NCI-H748 (cell line): ENCODE measurements around the gene FGGY.
"Not testable (repeated sequence)": the region's sequence is repeated elsewhere in the genome, so short reads cannot be mapped to it uniquely, and the experiment has no call there.

Experiments used
- DNase-seq: peaks from one replicate; lab custom pipeline; 2025; ENCODE audit not compliant: unreplicated experiment; lab: John Stamatoyannopoulos, UW

Gene FGGY

DNA sequence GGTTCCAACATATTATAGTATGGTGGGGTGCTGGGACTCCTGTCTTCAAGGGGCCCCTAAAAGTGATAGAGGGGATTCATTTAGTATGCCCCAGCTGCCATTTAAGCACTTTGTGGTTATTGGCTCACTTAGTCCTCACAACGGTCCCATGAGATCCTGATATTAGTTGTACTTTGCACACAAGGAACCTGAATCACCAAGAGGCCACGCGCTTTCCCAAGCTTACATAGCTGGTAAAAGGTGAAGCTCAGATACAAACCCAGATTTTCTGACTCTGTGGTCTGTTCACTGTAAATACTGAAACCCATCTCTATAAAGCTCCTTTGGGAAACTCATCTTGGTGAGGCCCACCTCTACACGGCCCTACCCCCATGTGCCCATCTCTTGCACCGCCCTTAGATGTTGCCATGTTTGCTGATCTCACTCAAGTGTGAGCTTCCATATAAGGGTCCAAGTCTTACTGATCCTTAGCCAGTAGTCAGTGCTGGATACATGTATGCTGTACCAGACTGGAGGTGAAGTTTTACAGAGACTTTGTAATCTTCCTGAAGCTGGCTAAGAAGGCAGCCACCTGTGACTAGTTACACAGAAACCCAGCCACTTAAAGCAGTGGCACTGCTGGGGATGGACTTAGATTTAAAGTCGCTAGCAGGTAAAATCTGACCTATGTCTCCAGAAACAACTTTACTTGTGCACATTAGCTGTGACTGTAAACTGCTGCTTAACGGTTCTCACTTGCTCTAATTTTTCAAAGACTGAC is 393.5 kb downstream of the FGGY start:
- no peak for DNase-seq

DNA sequence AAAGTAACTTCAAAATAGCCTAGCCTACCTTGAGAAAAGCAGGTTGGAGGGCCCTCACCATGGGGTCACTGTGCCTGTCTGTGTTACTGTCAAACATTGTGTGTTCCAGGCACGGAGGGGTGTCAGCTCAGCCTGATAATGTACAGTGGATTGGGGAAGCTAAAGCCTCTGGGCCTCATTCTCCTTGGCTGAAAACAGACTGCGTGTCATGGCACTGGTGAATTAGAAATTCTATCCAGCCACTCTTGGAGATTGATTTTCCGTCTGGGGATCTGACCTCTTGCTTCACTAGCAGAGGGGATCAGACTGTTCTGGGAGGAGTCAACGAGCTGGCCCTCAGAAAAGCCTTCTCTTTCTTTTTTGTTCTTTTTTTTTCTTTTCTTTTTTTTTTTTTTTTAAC is 394.4 kb downstream of the FGGY start:
- no peak for DNase-seq

DNA sequence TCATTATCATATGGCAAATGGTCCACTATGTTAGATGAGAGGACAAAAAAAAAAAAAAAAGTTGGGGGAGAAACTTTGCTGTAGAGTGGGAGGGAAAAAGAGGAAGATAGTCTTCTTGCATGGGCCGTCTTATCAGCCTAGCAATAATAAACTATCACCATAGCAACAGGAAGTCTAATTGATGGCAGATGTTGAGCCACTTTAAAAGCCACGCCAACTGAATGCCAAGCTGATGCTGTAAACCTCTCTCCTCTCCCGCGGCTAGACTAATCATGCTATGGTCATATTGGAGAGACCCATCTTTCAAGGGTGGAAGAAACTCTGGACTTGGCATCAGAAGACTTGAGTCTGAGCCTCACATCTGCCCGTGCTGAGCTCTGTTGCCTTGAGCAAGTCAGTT is 395.7 kb downstream of the FGGY start:
- peak; percentile 93 for DNase-seq

DNA sequence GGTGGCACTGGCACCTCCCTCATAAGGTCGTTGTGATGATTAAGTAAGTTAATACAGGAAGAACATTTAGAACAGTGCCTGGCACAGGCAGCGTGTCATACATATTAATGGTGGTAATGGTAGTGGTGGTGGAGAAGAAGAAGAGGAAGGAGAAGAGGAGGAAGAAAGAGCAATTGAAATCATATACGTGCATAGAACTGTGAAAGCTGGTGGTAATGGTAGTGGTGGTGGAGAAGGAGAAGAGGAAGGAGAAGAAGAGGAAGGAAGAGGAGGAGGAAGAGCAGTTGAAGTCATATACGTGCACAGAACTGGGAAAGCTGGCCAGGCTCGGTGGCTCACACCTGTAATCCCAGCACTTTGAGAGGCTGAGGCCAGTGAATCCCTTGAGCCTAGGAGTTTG is 396.5 kb downstream of the FGGY start:
- DNase-seq: no peak

DNA sequence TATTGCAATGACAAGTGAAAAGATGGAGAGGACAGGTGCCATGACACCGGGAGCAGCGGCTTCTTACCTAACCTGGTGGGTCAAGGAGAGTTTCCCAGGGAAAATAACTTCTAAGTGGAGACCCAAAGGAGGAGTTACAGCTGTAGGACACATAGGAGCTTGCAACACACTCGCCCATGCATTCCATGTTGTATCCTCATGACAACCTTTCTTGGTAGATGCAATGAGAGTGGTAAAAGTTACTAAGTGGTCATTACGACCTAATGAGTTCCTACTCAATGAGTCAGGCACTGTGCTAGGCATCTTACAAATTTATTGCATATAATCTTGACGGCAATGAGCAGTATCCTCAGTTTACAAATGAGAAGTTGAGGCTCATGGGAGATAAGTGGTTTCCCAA is 398.4 kb downstream of the FGGY start:
- no peak for DNase-seq

DNA sequence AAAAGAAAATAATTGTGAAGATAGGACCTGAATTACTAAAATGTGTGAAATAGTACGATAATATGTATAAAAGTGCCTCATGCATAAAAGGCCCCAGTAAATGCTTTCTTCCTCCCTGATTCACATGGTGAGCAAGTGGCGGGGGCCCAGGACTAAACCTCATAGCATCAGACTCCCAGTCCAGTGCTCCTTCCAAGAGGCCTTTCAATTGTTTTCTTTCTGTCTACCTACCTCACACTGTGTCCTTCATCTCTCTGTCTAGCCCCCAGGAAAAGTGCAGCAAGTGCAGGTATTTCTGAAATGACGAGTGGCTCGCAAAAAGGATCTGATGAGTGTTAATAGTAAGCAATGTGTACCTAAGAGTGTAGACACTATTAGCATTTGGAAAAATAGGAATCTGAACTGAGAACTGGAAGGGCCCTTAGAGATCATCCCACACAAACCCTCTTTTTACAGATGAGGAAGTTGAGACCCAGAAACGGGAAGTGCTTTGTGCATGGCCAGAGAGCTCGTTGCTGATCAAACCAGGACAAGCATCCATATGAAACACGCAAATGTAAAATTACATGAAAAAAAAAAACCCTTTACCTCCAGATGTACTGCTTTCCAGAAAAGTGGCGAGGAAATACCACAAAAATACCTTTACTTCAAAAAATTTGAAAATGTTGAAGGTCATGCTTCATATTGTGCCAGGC is 399.7 kb downstream of the FGGY start:
- DNase-seq: no peak

DNA sequence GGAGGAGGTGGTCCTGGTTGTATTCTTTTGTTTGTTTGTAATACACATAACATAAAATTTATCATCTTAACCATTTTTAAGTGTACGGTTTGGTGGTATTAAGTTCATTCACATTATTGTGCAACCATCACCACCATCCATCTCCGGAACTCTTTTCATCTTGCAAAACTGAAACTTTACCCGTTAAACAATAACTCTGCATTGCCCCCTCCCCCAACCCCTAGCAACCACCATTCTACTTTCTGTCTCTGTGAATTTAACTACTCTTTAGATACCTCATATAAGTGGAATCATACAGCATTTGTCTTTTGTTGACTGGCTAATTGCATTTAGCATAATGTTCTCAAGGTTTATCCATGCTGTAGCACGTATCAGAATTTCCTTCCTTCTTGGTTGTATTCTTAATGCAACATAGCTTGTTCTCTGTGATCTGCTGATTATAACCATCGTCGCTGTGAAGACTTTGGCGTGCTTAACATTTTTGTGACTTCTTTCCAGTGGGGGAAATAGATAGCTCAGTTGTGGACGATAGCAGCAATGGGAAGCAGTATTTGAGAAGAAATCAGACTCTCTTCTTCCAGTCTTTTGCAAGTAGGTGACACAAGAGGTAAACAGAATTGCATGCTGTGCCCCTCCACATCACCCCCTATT is 400.4 kb downstream of the FGGY start:
- DNase-seq: no peak

DNA sequence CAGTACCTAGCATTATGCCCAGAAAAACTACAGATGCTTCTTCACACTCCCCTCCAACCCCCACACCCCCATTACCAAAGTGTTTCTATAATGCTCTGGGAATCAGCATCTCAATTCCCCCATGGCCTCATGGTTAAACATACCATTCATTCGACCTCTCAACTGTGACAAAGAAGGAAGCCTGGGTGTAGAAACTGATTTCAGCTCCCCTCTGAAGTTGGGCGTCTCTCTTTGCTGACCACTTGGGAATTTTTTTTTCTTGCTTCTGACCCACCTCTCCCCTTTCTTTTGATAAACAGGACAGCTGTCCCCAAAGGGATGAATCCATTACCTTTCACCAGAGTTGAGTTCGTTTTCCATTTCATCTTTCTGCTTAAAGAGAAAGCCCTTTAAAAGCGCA is 401.5 kb downstream of the FGGY start:
- no peak for DNase-seq

DNA sequence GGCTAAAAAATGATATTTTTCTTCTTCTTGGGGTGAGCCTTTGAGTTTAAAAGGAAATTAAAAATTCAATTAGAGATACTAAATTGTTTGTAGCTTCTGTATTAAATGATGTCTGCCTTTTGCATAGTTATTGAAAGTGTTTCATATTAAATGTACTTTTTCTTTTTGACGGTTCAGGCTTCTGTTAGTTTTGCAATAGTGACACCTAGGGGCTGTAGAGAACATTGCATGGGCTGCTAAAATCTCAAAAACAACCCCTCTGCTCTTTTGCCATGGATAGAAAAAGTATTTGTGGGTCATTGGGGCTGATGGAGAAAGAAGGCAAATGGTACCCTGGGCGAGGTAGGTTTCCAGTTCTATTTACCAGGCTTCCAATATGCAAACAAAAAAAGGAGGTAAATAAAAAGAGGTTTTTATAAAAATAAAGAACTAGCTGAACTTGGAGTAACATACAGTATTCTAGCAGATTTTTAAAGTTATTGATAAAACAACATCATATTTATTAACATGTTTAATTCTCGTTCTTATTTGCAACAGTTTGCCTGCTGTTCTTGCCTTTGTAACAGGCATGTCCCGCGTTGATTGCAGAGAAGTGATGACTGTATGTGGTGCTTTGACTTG is 402.4 kb downstream of the FGGY start:
- DNase-seq: peak; percentile 54

DNA sequence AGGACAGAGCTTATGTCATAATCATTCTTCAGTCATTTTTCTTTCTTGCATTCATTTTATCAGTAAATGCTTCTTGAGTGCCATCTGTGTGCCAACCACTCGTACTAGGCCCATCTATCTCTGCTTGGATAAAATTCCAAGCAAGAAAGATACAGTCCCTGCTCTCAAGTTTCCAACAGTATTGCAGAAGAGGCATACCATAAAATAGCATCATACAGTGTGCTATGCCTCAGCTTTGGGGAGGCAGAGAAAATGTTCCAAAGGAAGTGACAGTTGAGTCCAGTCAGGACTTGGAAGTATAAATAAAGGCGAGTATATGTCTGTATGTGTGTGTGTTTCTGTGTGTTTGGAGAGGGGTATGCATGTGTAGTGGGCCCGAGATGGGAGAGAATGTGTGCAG is 404.5 kb downstream of the FGGY start:
- no peak for DNase-seq

DNA sequence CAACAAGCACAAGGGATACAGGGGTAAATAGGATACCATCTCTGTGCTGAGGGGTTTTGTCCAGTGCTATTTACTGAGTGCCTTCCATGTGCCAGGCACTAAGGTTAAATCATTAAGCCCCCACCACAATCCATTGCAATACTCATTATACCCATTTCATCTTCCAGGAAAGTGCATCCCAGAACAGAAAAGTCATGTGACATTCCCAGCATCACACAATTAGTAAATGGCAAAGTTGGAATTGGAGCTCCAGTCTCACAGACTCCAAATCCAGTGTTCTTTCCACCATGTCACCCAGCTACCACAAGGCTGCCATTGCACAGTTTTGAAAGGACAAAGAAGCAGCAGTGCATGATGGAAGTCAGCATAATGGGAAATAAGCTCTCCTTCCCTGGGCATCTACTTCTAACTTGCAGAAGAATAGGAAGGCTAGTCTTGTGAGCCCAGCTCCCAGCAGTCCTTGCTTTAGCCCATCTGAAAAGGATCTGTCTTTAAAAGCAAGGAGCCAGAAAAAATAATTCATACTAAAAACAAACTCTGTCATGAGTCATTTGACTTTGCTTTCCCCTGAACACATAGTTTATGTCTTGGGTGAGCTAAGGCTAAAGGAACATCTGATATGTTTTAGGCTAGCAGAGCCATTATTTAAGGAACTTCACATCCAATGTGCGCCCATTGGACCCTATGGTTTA is 406.5 kb downstream of the FGGY start:
- DNase-seq: no peak

DNA sequence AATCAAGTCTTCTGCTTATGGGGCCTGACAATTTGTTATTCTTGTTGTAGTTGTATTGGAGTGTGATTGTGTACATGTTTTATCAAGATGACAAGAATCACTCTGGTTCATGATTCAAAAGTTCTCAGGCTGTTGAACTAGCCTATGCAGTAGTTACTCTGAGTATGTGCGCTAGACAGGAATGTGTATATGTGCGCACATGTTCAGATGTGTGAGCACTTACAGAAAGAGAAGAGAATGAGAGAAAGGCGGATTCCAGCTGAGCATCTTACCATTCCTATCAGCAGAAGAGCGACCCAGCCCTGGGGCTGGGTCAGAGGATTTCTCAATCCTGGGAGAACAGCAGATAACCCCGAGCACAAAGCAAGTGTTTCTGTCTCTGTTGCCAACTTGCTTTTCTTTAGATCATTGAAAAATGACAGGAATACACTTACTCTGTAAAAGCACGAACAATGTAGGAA is 407.1 kb downstream of the FGGY start:
- DNase-seq: no peak

DNA sequence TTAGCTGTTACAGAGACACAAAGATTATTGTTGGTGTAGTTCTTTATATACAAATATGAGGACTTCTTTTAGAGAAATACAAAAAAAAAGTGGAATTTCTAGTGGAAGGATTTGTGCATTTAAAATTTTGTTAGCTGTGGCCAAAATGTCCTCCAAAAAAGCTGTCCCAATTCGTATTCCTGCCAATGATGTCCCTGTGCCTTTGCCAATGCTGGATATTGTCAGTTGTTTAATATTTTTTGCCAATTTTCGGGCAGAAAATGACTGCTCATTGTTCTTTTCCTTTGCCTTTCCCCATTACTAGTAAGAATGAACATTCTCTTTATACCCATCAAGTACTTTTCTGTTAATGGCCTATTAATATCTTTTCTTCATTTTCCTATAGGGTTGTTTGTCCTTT is 407.8 kb downstream of the FGGY start:
- DNase-seq: no peak

DNA sequence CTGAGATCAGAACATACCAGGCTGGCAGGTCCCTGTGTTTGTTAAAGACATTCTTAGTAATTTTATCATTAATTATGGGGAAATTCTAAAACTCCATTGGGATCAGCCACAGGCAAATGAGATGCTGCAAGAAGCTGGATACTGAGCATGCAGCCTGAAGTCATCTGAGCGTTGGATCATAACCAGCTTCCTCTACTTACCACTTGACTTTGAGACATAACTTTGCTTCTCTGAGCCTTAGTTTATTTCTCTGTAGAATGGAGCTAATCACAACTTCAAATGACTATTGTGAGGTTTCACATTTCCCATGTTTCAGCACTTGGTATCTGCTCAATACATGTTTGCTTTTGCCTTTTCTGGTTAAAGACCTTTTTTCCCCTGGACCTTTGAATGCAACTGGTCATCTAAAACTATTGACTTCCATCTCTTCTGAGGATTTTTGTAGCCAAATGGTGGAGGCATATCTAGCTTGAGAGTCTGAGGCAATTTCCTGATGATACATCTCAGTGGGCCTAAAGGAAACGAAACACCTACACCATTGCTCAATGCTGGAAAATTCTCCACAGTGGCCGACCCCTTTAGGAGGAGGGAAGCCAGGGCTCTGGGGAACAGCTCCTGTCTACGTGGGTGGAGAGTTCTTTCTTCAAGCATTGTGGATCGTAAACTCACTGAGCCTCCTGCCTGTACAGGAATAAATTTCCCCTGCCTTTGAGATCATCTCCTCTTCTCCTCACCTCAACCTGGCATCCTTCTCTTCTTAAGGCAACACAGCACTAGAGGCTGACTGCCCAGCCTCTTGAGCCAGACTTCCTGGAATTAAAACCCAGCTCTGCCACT is 408.8 kb downstream of the FGGY start:
- no peak for DNase-seq

DNA sequence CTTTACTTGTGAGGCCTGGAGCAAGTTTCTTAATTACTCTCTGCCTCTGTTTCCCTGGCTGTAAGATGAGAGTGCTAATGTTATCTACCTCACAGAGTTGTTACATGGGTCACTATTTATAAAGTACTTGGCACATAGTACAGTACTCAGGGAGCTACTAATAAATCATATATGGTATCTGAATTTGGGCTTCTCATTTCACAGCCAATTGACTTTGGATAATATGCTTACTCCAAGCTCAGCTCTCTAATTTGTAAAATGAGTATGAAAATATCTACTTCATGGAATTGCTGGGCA is 409.4 kb downstream of the FGGY start:
- no peak for DNase-seq

DNA sequence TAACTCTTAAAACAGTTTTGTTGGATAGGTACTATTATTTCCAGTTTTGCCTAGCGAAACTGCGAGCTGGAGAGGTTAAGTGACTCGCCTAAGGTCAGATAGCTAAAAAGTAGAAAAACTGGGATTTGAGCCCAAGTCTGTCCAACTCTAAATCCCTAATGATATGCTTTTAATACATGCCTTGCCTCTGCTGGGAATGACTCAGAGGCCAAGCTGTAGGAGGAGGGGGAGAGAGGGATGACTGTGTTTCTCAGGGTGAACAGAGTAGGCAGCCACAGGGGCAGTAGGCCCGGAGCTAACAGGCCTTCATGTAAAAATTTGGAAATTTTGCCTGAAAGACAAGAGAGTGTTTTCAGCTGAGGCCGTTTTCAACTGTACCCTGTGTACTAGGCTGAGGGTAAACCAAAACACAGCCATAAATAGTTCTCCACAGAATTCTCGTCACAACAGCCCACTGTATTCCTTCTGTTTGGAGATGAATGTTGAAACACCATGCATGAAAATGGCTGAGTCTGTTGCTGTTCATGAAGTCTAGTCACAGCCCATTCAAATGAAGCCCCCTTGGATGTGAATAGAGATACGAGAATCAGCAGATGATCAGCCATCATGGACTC is 410.4 kb downstream of the FGGY start:
- DNase-seq: no peak

DNA sequence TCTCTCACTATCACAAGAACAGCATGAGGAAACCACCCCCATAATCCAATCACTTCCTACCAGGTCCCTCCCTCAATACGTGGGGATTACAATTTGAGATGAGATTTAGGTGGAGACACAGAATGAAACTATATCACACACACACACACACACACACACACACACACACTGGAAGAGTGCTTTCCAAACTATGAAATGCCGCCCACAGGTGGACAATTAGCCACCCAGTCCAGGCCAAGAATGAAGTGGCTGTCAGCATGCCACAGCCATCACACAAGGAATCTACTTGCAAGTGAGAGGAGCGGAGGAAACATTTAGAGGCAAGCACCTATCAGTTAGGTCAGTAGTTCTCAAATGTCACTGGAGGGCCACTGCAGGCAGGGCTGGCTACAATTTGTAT is 412.4 kb downstream of the FGGY start:
- DNase-seq: no peak

DNA sequence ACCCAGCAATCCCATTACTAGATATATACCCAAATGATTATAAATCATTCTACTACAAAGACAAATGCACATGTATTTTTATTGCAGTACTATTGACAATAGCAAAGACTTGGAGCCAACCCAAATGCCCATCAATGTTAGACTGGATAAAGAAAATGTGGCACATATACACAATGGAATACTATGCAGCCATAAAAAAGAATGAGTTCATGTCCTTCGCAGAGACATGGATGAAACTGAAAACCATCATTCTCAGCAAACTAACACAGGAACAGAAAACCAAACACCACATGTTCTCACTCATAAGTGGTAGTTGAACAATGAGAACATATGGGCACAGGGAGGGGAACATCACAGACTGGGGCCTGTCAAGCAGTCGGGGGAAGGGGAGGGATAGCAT is 414.0 kb downstream of the FGGY start:
- DNase-seq: not testable (repeated sequence)

DNA sequence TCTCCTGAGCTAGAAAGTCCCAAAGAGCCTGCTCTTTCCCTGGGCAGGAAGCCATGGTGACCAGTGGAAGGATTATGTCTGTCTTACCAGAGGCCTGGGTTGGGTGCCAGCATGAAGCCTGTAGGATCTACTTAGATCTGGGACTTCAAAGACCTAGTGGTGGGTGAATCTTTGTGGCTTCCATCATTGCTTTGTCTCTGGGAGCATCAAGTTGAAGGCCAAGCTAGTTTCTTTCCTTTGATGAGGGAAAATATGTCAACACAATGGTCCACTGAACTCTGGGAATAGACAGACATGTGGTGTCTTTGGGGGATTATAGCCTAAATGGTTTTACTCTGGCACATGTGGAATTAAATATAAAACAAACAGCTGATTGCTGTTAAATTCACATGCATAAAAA is 417.3 kb downstream of the FGGY start:
- DNase-seq: no peak

DNA sequence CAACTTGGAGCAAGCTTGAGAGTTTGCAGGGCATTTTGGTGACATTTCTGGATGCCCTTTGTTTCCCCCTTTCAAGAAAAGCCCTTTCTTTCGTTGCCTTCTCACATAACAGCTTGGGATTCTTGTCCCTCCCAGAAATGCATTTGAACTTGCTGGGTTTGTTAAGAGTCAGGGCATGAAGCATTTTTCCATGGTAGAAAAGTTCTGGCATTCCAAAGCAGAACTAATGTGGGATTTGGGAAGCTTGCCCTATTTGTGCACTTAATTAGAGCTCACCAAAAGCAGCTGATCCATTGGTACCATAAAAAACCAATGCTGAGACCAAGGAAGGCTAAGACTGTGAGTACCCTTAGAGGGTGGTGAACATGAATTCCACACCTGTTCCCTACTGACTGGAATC is 418.1 kb downstream of the FGGY start:
- no peak for DNase-seq
